ENCODE results near the gene ABCB10. TPM values are rescaled to one million over a fixed set of nuclear protein-coding genes. Genes with fewer than 3 reads are reported as not detected.
A peak's percentile ranks its signal among the peaks of the same experiment; 100 is the strongest.

ABCB10 gene
- total RNA-seq, 2 donors from 2014 or later, result 11.0 to 21.9 TPM

DNA sequence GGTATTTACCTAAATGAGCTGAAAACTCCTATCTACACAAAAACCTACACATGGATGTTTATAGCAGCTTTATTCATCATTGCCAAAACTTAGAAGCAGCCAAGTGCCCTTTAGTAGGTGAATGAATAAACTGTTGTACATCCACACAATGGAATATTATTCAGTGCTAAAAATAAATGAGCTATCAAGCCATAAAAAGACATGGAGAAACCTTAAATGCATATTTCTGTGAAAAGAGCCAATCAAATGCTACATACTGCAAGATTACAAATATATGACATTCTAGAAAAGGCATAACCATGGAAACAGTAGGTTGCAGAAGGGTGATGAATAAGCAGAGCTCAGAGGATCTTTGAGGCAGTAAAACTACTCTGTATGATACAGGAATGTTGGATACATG is 23.3 kb downstream of the ABCB10 start:
- H3K36me3 ChIP-seq, result no peaks in the 10 kb centered on the region
- no peaks in the 10 kb centered on the region for H3K9me3 ChIP-seq
- TF ChIP-seq POLR2AphosphoS5 (IDR thresholded peaks at IDR 0.05) (no peak), POLR2A (IDR thresholded peaks at IDR 0.05) (no peak)
- no peaks in the 10 kb centered on the region for H3K4me1 ChIP-seq (replicated peaks)
- no peak overlapping the region for H3K27ac ChIP-seq
- DNase-seq (ENCODE audit: low spot score), result no peak
- H3K4me3 ChIP-seq, result no peak overlapping the region
- intact Hi-C loops (cut with DNase I), result no loop called here
- no peaks in the 10 kb centered on the region for H3K27me3 ChIP-seq (replicated peaks; ENCODE audit: insufficient read depth)

DNA sequence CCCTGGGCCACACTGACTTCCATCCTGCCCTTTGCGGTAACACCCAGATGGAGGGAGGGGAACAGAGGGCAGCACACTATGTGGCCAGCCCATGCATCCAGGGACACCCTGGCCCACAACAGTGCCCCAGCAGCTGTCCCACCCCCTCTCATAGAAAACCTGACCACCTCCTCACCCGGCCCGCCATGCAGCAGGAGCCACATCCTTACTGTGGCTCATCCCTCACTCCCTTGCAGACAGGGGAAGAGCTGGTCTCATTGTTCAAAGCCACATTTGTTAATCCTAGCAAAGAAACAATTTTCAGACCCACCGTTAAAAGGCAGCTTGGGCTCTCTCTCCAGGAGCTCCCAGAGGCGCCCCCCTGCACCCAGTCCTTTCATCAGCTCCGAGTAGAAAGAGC is 27.2 kb downstream of the ABCB10 start:
- no peaks in the 10 kb centered on the region for H3K9me3 ChIP-seq
- TF ChIP-seq, protein P1, sequence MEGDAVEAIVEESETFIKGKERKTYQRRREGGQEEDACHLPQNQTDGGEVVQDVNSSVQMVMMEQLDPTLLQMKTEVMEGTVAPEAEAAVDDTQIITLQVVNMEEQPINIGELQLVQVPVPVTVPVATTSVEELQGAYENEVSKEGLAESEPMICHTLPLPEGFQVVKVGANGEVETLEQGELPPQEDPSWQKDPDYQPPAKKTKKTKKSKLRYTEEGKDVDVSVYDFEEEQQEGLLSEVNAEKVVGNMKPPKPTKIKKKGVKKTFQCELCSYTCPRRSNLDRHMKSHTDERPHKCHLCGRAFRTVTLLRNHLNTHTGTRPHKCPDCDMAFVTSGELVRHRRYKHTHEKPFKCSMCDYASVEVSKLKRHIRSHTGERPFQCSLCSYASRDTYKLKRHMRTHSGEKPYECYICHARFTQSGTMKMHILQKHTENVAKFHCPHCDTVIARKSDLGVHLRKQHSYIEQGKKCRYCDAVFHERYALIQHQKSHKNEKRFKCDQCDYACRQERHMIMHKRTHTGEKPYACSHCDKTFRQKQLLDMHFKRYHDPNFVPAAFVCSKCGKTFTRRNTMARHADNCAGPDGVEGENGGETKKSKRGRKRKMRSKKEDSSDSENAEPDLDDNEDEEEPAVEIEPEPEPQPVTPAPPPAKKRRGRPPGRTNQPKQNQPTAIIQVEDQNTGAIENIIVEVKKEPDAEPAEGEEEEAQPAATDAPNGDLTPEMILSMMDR (IDR thresholded peaks at IDR 0.05), result no peak
- TF ChIP-seq POLR2A (IDR thresholded peaks at IDR 0.05), result no peak
- no peak for TF ChIP-seq POLR2AphosphoS5 (IDR thresholded peaks at IDR 0.05)

GRCh38 chr1:229529639-229530038 is 28.9 kb downstream of the ABCB10 start:
- no peaks in the 10 kb centered on the region for H3K4me1 ChIP-seq (replicated peaks)
- no peaks in the 10 kb centered on the region for H3K9me3 ChIP-seq
- WGBS, result 96% methylated on average over 7 of the region's 7 CpGs
- no peaks in the 10 kb centered on the region for H3K27me3 ChIP-seq (replicated peaks; ENCODE audit: insufficient read depth)
- TF ChIP-seq, protein P1 (IDR thresholded peaks at IDR 0.05), result no peak
- no peak for TF ChIP-seq POLR2A (IDR thresholded peaks at IDR 0.05)
- TF ChIP-seq POLR2AphosphoS5 (IDR thresholded peaks at IDR 0.05), result no peak
- H3K4me3 ChIP-seq, result no peak overlapping the region
- no peak for DNase-seq (ENCODE audit: low spot score)
- intact Hi-C loops (cut with DNase I), result no loop called here
- no peak overlapping the region for H3K27ac ChIP-seq
- H3K36me3 ChIP-seq, result peaks cover 0 to 14% of the 10 kb centered on the region in 2 donors

More for the DNA sequence above, 27.2 kb downstream of the ABCB10 start:
- Histone ChIP-seq H3K27me3 (replicated peaks; ENCODE audit: insufficient read depth) (no peaks in the 10 kb centered on the region), H3K36me3 (peaks cover 0 to 13% of the 10 kb centered on the region in 2 donors), H3K27ac (no peak overlapping the region), H3K4me3 (no peak overlapping the region), H3K4me1 (replicated peaks) (no peaks in the 10 kb centered on the region)
- intact Hi-C loops (cut with DNase I), result no loop called here
- WGBS, result 93% methylated on average over 6 of the region's 6 CpGs
- no peak for DNase-seq (ENCODE audit: low spot score)

DNA sequence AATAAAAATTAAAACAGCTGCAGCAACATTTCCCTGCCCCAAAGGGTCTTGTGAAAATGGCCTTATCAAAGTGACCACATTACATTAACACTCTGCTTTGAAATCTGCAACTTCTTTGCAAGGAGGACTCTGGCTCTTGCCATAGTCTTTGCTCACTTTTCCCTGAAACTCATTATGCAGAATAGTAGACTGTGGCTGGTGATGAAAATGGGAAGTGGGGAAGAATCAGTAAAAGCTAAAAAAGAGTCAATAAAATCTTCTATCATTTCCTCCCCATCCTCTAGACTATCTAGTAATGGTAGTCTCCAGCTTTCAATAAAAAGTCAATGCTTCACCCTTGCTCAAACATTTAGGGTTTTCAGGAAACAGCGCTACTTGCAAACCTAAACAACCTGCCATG is 31.8 kb downstream of the ABCB10 start:
- H3K4me1 ChIP-seq (replicated peaks), result no peaks in the 10 kb centered on the region
- intact Hi-C loops (cut with DNase I), result no loop called here
- TF ChIP-seq POLR2A (IDR thresholded peaks at IDR 0.05), result no peak
- TF ChIP-seq POLR2AphosphoS5 (IDR thresholded peaks at IDR 0.05), result no peak
- TF ChIP-seq, protein P1 (IDR thresholded peaks at IDR 0.05), result no peak
- H3K9me3 ChIP-seq, result no peaks in the 10 kb centered on the region
- 90% methylated on average over 1 of the region's 1 CpG for WGBS
- H3K27me3 ChIP-seq (replicated peaks; ENCODE audit: insufficient read depth), result no peaks in the 10 kb centered on the region
- peaks cover 0 to 14% of the 10 kb centered on the region in 2 donors for H3K36me3 ChIP-seq
- no peak overlapping the region for H3K4me3 ChIP-seq
- no peak overlapping the region for H3K27ac ChIP-seq
- no peak for DNase-seq (ENCODE audit: low spot score)

DNA sequence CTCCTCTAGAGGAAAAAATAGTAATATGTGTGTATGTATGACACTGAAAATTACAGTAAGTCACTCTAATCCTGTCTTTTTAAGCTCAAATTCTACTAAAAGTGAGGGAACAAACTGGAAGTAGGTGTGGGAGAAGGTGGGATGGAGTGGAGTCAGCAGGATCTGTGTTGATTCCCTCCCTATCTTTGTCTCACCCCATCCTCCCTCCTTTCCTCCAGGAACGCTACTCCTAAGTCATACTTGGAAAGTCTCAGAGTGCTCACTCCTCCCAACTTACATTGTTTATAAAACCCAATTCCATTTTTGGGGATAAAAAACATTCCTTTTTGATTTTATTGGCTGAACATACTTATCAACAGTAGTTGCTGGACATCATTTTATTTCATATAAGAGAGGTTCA is 35.5 kb downstream of the ABCB10 start:
- H3K27ac ChIP-seq, result peak overlapping the region in 1 of 2 donors; percentile 16
- no peak overlapping the region for H3K4me3 ChIP-seq
- TF ChIP-seq POLR2A (IDR thresholded peaks at IDR 0.05), result no peak
- no peak for TF ChIP-seq POLR2AphosphoS5 (IDR thresholded peaks at IDR 0.05)
- TF ChIP-seq, protein P1 (IDR thresholded peaks at IDR 0.05), result no peak

More for the DNA sequence above, 35.5 kb downstream of the ABCB10 start:
- H3K4me1 ChIP-seq (replicated peaks), result no peaks in the 10 kb centered on the region
- no peaks in the 10 kb centered on the region for H3K27me3 ChIP-seq (replicated peaks; ENCODE audit: insufficient read depth)
- intact Hi-C loops (cut with DNase I), result no loop called here
- no peaks in the 10 kb centered on the region for H3K9me3 ChIP-seq
- no peak for DNase-seq (ENCODE audit: low spot score)
- 55% methylated on average over 1 of the region's 1 CpG for WGBS
- H3K36me3 ChIP-seq, result peaks cover 0 to 7% of the 10 kb centered on the region in 2 donors

All from prostate gland (tissue), 2 donors.